ENCODE measurements around the gene UBE2D1. TPM values are rescaled to one million over a fixed set of nuclear protein-coding genes. Genes with fewer than 3 reads are reported as not detected.

Gene UBE2D1
- total and polyA plus RNA-seq, 2 of the 13 experiments (the other 11 are each of a cell fraction or from before 2014, with no cell fraction given): 6.2 to 13.8 TPM

DNA sequence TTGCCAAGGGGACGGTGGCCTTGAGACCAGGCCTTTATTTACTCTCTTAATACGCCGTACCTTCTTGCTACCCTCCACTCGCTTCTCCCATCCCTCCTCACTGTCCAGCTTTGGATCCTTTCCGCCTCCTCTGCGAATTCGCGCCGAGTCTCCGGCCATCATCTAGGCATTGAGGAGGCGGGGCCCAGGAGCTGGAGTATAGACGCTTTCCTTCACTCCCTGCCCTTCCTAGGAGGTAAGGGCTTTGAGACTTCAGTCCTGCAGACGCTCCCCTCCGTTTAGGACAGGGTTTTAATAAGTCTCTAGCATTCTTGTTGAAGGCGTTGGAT lies 50.9 kb downstream of the UBE2D1 start:
- peaks cover 38% of the 10 kb centered on the region for H3K4me1 ChIP-seq (ENCODE audit: insufficient read depth, low read length)
- ChIA-PET POLR2A (interaction anchor here (1.5 to 3.0 kb wide), 6 partner anchors 12 to 83 kb away, joined by 3 to 13 read pairs (median 8); partner anchors contain the start of gene UBE2D1), CTCF (ENCODE audit: low intra/inter-chr PET ratio, low total read pairs) (interaction anchor here (1.6 to 2.3 kb wide), 2 partner anchors 86 to 208 kb away, joined by 4 to 34 read pairs; no protein-coding TSS in a partner anchor)
- peak overlapping the region; percentile 82 for H3K27ac ChIP-seq (ENCODE audit: extremely low read length, insufficient read depth, low read length)
- H3K79me2 ChIP-seq (ENCODE audit: insufficient read depth, low read length): peaks cover 45% of the 10 kb centered on the region
- FAIRE-seq: no peak
- BruUV-seq (replicated peaks): TSS peak; percentile 60
- H3K9ac ChIP-seq (ENCODE audit: insufficient read depth, low read depth, low read length): peak overlapping the region; percentile 88
- in situ Hi-C loops (cut with HindIII; ENCODE audit: extremely low pct_ligation_motif_present, low pct_unique_long_range_greater_than_20kb): loop anchor here (5.0 to 10.0 kb wide), 2 partner anchors 83 to 201 kb away; no protein-coding TSS in a partner anchor
- H4K20me1 ChIP-seq (ENCODE audit: insufficient read depth, low read length): no peaks in the 10 kb centered on the region
- no peak overlapping the region for H2AFZ ChIP-seq (ENCODE audit: low read length)
- DNase-seq (ENCODE audit: low spot score): peak; percentile 2
- intact Hi-C loops (cut with micrococcal nuclease; ENCODE audit: unreplicated experiment): loop anchor here (1.0 to 5.0 kb wide), 5 partner anchors 51 to 256 kb away; partner anchors contain the start of gene CISD1
- peak overlapping the region; percentile 78 to 96 (median 90) for H3K4me3 ChIP-seq (replicated peaks in 1 of 3; ENCODE audit: insufficient read depth in 1 of 3, low read depth in 2 of 3, low read length in 3 of 3)
- no peaks in the 10 kb centered on the region for H3K9me3 ChIP-seq (ENCODE audit: low read length)
- peaks cover 8 to 35% of the 10 kb centered on the region in 2 experiments; a peak in 4 of 5 replicates for H3K36me3 ChIP-seq (replicated peaks in 1 of 2; ENCODE audit: control insufficient read depth in 1 of 2, insufficient read depth in 2 of 2, low read length in 2 of 2)
- ATAC-seq: peak; percentile 40
- WGBS (ENCODE audit: low lambda C conversion rate): 2% methylated on average over 15 of the region's 15 CpGs
- H3K4me2 ChIP-seq (ENCODE audit: low read depth, low read length): peak overlapping the region; percentile 72
- H3K27me3 ChIP-seq (ENCODE audit: control insufficient read depth in 1 of 2, insufficient read depth in 2 of 2, low read length in 2 of 2): no peaks in the 10 kb centered on the region; a peak in 1 of 5 replicates
- TF ChIP-seq CEBPG (CRISPR knock-in tag; IDR thresholded peaks at IDR 0.05) (0 out of 2 replicates have a peak, but pooled peaks have one; percentile 7), EED (CRISPR knock-in tag; IDR thresholded peaks at IDR 0.05) (no peak), SRSF9 (IDR thresholded peaks at IDR 0.05; ENCODE audit: borderline replicate concordance, insufficient read depth, low read depth, low read length, poor library complexity, severe bottlenecking) (no peak), GLI4 (CRISPR knock-in tag; IDR thresholded peaks at IDR 0.05; ENCODE audit: borderline replicate concordance) (no peak), REL (CRISPR knock-in tag; conservative IDR thresholded peaks at IDR 0.05) (0 out of 2 replicates have a peak, but pooled peaks have one; percentile 4), ZNF816 (CRISPR knock-in tag; IDR thresholded peaks at IDR 0.05; ENCODE audit: borderline replicate concordance) (peak; percentile 11; the same call in 1 of the 2 replicates), CAMTA2 (CRISPR knock-in tag; IDR thresholded peaks at IDR 0.05; ENCODE audit: borderline replicate concordance) (no peak), DNMT1 (CRISPR knock-in tag; IDR thresholded peaks at IDR 0.05) (no peak), ZNF781 (CRISPR knock-in tag; IDR thresholded peaks at IDR 0.05; ENCODE audit: borderline replicate concordance, not compliant biosample characterization) (peak; percentile 1), ZBTB7A (CRISPR knock-in tag; IDR thresholded peaks at IDR 0.05) (0 out of 2 replicates have a peak, but pooled peaks have one; percentile 7), ZNF605 (CRISPR knock-in tag; IDR thresholded peaks at IDR 0.05) (peak; percentile 35; the same call in 1 of the 2 replicates), MIXL1 (CRISPR knock-in tag; IDR thresholded peaks at IDR 0.05) (no peak), RCOR2 (CRISPR knock-in tag; IDR thresholded peaks at IDR 0.05) (no peak), YY1 (IDR thresholded peaks at IDR 0.05; ENCODE audit: insufficient read depth, insufficient replicate concordance, low read depth, low read length) (no peak), AGO1 (IDR thresholded peaks at IDR 0.05; ENCODE audit: low read depth, low read length, poor library complexity, severe bottlenecking) (no peak), ZNF572 (CRISPR knock-in tag; IDR thresholded peaks at IDR 0.05) (no peak), NCOA1 (CRISPR knock-in tag; IDR thresholded peaks at IDR 0.05) (no peak), MEF2D (CRISPR knock-in tag; IDR thresholded peaks at IDR 0.05) (no peak), ATF5 (CRISPR knock-in tag; IDR thresholded peaks at IDR 0.05; ENCODE audit: low read depth) (no peak)
- TF ChIP-seq, protein P1, sequence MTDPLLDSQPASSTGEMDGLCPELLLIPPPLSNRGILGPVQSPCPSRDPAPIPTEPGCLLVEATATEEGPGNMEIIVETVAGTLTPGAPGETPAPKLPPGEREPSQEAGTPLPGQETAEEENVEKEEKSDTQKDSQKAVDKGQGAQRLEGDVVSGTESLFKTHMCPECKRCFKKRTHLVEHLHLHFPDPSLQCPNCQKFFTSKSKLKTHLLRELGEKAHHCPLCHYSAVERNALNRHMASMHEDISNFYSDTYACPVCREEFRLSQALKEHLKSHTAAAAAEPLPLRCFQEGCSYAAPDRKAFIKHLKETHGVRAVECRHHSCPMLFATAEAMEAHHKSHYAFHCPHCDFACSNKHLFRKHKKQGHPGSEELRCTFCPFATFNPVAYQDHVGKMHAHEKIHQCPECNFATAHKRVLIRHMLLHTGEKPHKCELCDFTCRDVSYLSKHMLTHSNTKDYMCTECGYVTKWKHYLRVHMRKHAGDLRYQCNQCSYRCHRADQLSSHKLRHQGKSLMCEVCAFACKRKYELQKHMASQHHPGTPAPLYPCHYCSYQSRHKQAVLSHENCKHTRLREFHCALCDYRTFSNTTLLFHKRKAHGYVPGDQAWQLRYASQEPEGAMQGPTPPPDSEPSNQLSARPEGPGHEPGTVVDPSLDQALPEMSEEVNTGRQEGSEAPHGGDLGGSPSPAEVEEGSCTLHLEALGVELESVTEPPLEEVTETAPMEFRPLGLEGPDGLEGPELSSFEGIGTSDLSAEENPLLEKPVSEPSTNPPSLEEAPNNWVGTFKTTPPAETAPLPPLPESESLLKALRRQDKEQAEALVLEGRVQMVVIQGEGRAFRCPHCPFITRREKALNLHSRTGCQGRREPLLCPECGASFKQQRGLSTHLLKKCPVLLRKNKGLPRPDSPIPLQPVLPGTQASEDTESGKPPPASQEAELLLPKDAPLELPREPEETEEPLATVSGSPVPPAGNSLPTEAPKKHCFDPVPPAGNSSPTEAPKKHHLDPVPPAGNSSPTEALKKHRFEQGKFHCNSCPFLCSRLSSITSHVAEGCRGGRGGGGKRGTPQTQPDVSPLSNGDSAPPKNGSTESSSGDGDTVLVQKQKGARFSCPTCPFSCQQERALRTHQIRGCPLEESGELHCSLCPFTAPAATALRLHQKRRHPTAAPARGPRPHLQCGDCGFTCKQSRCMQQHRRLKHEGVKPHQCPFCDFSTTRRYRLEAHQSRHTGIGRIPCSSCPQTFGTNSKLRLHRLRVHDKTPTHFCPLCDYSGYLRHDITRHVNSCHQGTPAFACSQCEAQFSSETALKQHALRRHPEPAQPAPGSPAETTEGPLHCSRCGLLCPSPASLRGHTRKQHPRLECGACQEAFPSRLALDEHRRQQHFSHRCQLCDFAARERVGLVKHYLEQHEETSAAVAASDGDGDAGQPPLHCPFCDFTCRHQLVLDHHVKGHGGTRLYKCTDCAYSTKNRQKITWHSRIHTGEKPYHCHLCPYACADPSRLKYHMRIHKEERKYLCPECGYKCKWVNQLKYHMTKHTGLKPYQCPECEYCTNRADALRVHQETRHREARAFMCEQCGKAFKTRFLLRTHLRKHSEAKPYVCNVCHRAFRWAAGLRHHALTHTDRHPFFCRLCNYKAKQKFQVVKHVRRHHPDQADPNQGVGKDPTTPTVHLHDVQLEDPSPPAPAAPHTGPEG (CRISPR knock-in tag; IDR thresholded peaks at IDR 0.05): 0 out of 2 replicates have a peak, but pooled peaks have one; percentile 4

Measured in HepG2 (cell line).